A673 (cell line): Measurements from ENCODE around the gene GLOD4. TPM values are rescaled to one million over a fixed set of nuclear protein-coding genes. Genes with fewer than 3 reads are reported as not detected.
"Not testable (repeated sequence)": the region's sequence is repeated elsewhere in the genome, so short reads cannot be mapped to it uniquely, and the experiment has no call there.

Source experiments
- BruUV-seq: library from RNA; stranded (reverse); fragments of 400-500 nt; replicated peaks from 2 replicates; lab custom pipeline; 2021; lab: Mats Ljungman, UMichigan
- CTCF ChIA-PET: fragments of 300-600 bp; sonication (Branson Sonifier 250); formaldehyde crosslinking; loops from one replicate; lab custom pipeline; 2022; ENCODE audit warnings: antibody characterized with exemption; lab: Charles Lee
- POLR2A ChIA-PET: fragments of 300-600 bp; sonication (Branson Sonifier 250); formaldehyde crosslinking; loops from one replicate; lab custom pipeline; 2022; ENCODE audit warnings: antibody characterized with exemption; ENCODE audit not compliant: low non-redundant PET; lab: Charles Lee
- DNase-seq: peaks from one replicate; pipeline ENCODE4 v3.0.0-alpha.2; 2015; ENCODE audit warnings: low spot score
- H3K27ac ChIP-seq: fragments of 200-600 bp; sonication (generic); 2 replicates; pipeline ENCODE4 v1.5.1; 2016; ENCODE audit warnings: mixed run types, low read depth, mild to moderate bottlenecking, mixed read lengths, antibody characterized with exemption, low read length; ENCODE audit not compliant: poor library complexity, severe bottlenecking
- H3K27me3 ChIP-seq: fragments of 200-600 bp; sonication (generic); replicated peaks from 2 replicates; pipeline ENCODE4 v1.6.1; 2017; ENCODE audit warnings: mixed run types, low read depth, mild to moderate bottlenecking, mixed read lengths, antibody characterized with exemption, low read length; ENCODE audit not compliant: insufficient read depth, poor library complexity
- H3K36me3 ChIP-seq: fragments of 200-600 bp; sonication (generic); 2 replicates; pipeline ENCODE4 v1.6.1; 2016; ENCODE audit warnings: mixed run types, mild to moderate bottlenecking, mixed read lengths, antibody characterized with exemption, low read length; ENCODE audit not compliant: insufficient read depth, poor library complexity, severe bottlenecking
- H3K4me1 ChIP-seq: fragments of 200-600 bp; sonication (generic); 2 replicates; pipeline ENCODE4 v1.6.1; 2017; ENCODE audit warnings: mixed run types, mild to moderate bottlenecking, mixed read lengths, antibody characterized with exemption, low read length; ENCODE audit not compliant: insufficient read depth, poor library complexity, severe bottlenecking
- H3K4me3 ChIP-seq: fragments of 200-600 bp; sonication (generic); 2 replicates; pipeline ENCODE4 v1.5.1; 2016; ENCODE audit warnings: low read depth, mixed run types, mild to moderate bottlenecking, mixed read lengths, low read length; ENCODE audit not compliant: poor library complexity, severe bottlenecking
- H3K9me3 ChIP-seq: fragments of 200-600 bp; sonication (generic); 2 replicates; pipeline ENCODE4 v1.6.1; 2016; ENCODE audit warnings: mixed run types, low read depth, mild to moderate bottlenecking, mixed read lengths, antibody characterized with exemption, low read length; ENCODE audit not compliant: poor library complexity, severe bottlenecking
- CTCF ChIP-seq: fragments of 300-800, 200-600 bp; sonication (generic); conservative IDR thresholded peaks from 2 replicates; pipeline ENCODE4 v1.5.1; 2017; ENCODE audit warnings: low read depth, mild to moderate bottlenecking, antibody characterized with exemption, low read length, moderate library complexity, mixed read lengths
- EZH2 ChIP-seq: fragments of 200-600 bp; sonication (generic); IDR thresholded peaks from 2 replicates; pipeline ENCODE4 v1.6.1; 2017; ENCODE audit warnings: borderline replicate concordance, low read depth, mild to moderate bottlenecking, mixed read lengths, antibody characterized with exemption, low read length; ENCODE audit not compliant: poor library complexity, severe bottlenecking
- intact Hi-C: fragments of 100-400 bp; cut with micrococcal nuclease; formaldehyde crosslinking; loops from one replicate; pipeline ENCODE4 v1.10.0; 2022; ENCODE audit not compliant: unreplicated experiment
- total RNA-seq: library from RNA; stranded (reverse); gene quantifications from 2 replicates; pipeline ENCODE4 v1.2.3, GENCODE V29; 2021

GLOD4 gene
- total RNA-seq, 1 experiment from 2014 or later = 110 TPM

GRCh38 chr17:792277-792676 lies 10.2 kb upstream of the GLOD4 start:
- ChIA-PET CTCF (interaction anchor here (0.6 kb wide), 1 partner anchor 205 kb away, joined by 8 read pairs; the partner anchor contains the start of gene TIMM22), POLR2A (no interaction called here)
- Histone ChIP-seq H3K36me3 (peaks cover 23% of the 10 kb centered on the region), H3K4me3 (no peak overlapping the region), H3K27me3 (no peaks in the 10 kb centered on the region), H3K4me1 (peaks cover 4% of the 10 kb centered on the region), H3K27ac (no peak overlapping the region), H3K9me3 (no peaks in the 10 kb centered on the region)
- BruUV-seq = no TSS peak
- no peak for TF ChIP-seq EZH2
- TF ChIP-seq CTCF = no peak
- intact Hi-C loops = no loop called here
- DNase-seq = no peak

- TF ChIP-seq EZH2 (no peak), CTCF (no peak)
- peaks cover 23% of the 10 kb centered on the region for H3K36me3 ChIP-seq
- TSS peak; percentile 36 for BruUV-seq
- H3K27ac ChIP-seq = no peak overlapping the region
- DNase-seq = no peak
- intact Hi-C loops = no loop called here
- no peak overlapping the region for H3K4me3 ChIP-seq
- no peaks in the 10 kb centered on the region for H3K27me3 ChIP-seq
- H3K9me3 ChIP-seq = no peaks in the 10 kb centered on the region
- ChIA-PET POLR2A (no interaction called here), CTCF (no interaction called here)
- H3K4me1 ChIP-seq = peaks cover 4% of the 10 kb centered on the region
Measured at GRCh38 chr17:791829-792228, 9.7 kb upstream of the GLOD4 start.

GRCh38 chr17:790874-791247 lies 8.8 kb upstream of the GLOD4 start:
- CTCF ChIA-PET, H3K27ac ChIP-seq, H3K27me3 ChIP-seq, BruUV-seq, intact Hi-C loops, H3K4me1 ChIP-seq, H3K9me3 ChIP-seq, DNase-seq, POLR2A ChIA-PET, H3K4me3 ChIP-seq: not testable (repeated sequence)
- peaks cover 23% of the 10 kb centered on the region for H3K36me3 ChIP-seq

- peaks cover 23% of the 10 kb centered on the region for H3K36me3 ChIP-seq
- POLR2A ChIA-PET, H3K9me3 ChIP-seq, H3K4me1 ChIP-seq, H3K27ac ChIP-seq, intact Hi-C loops, CTCF ChIA-PET, BruUV-seq, DNase-seq, H3K4me3 ChIP-seq, H3K27me3 ChIP-seq: not testable (repeated sequence)
Measured at GRCh38 chr17:789931-790873, 8.1 kb upstream of the GLOD4 start.
